Prostate gland (tissue), 2 donors: Measurements from ENCODE around the gene COX10.

Source experiments
- CTCF ChIP-seq, 4 experiments: fragments of 200-600 bp in 2 of 4; fragments of 450-650 bp in 2 of 4; sonication (generic) in 2 of 4; IDR thresholded peaks; 1 replicate in 3 of 4; 2 replicates in 1 of 4; pipeline ENCODE4 v1.5.1; 2016 to 2019; ENCODE audit warnings: antibody characterized with exemption in 4 of 4, mild to moderate bottlenecking in 2 of 4, moderate library complexity in 2 of 4
- POLR2AphosphoS5 ChIP-seq: sonication (generic); formaldehyde crosslinking; IDR thresholded peaks from one replicate; pipeline ENCODE4 v1.6.1; 2017; ENCODE audit warnings: antibody characterized with exemption

GRCh38 chr17:14245002-14245401 lies 175.7 kb downstream of the COX10 start:
- TF ChIP-seq CTCF (IDR thresholded peaks at IDR 0.05) = no peak
- TF ChIP-seq POLR2AphosphoS5 = no peak
